Lower leg skin (tissue), 4 donors: ENCODE data around the gene LYRM4. TPM values are rescaled to one million over a fixed set of nuclear protein-coding genes. Genes with fewer than 3 reads are reported as not detected.

ENCODE experiments used
- DNase-seq, 2 donors: peaks; one replicate each; pipeline ENCODE4 v3.0.0-alpha.2; 2019; ENCODE audit warnings: low spot score in 2 of 2
- H3K4me3 ChIP-seq: fragments of 200-600 bp; sonication (generic); 2 replicates; pipeline ENCODE4 v1.5.1; 2017; ENCODE audit warnings: mild to moderate bottlenecking, low read depth; ENCODE audit not compliant: poor library complexity, severe bottlenecking
- POLR2A ChIP-seq, 2 donors: fragments of 450-650 bp; IDR thresholded peaks; one replicate each; pipeline ENCODE4 v1.6.1; 2016 to 2017; ENCODE audit warnings: antibody characterized with exemption in 2 of 2, mild to moderate bottlenecking in 1 of 2, moderate library complexity in 1 of 2
- WGBS, 2 donors: methylation state at CpG; one replicate each; pipeline ENCODE4 v1.1.5; 2018; 5-methylcytosine and 5-hydroxymethylcytosine counted together
- intact Hi-C: fragments of 100-400 bp; cut with DNase I; formaldehyde crosslinking; loops from one replicate; pipeline ENCODE4 v1.15.0; 2023; ENCODE audit warnings: low total_unique reads
- total RNA-seq, 4 donors: library from RNA; depleted of rRNA; stranded (reverse); fragments of >200 nt; gene quantifications; one replicate each; pipeline ENCODE4 v1.1.0, GENCODE V29; 2016
- TF ChIP-seq, protein P1 (sequence below), 3 donors: fragments of 450-650 bp; IDR thresholded peaks; one replicate each; pipeline ENCODE4 v1.5.1; 2016; ENCODE audit warnings: antibody characterized with exemption in 3 of 3, mild to moderate bottlenecking in 3 of 3, moderate library complexity in 2 of 3

The LYRM4 gene
- total RNA-seq, 4 donors from 2014 or later = 14.4 to 20.8 (median 20.4) TPM

DNA sequence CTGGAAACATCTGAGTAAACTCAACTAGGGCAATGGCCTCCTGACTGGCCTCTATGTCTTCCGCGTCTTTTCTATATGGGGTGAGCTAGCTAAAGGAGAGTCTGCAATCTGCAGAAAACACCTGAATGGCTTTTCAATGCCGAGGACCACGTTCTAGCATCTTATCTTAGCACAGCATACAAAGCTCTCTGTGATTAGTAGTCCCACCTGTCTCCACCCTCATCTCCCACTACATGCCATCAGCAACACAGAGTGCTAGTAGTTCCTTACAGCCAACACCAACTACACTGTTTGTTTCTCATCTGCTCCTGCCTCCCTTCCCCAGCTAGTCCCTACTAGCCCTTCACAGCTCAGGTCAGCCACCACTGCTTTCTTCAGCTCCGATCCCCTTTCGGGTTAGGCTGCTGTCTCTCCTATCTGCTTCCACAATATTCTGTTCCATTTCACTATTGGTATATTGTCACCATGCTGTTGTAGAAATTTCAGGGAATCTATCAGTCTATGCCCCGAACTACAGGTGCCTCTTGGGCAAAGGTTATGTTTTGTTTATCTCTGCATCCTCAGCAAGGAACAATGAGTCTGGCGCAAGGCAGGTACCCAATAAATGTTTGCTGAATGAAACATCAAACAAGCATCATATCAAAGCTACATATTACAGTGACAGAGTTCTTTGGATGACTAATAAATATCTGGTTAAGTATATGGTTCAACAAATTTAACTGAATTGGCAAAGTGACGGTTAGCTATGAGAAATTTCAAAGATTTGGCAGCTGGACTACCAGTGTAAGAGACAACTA, 12.2 kb downstream of the LYRM4 start:
- intact Hi-C loops = no loop called here
- no peak overlapping the region for H3K4me3 ChIP-seq
- no peak for DNase-seq
- 87 to 96% methylated on average over 9 of the region's 9 CpGs for WGBS, 2 donors
- TF ChIP-seq POLR2A (IDR thresholded peaks at IDR 0.05) = no peak
- TF ChIP-seq, protein P1, sequence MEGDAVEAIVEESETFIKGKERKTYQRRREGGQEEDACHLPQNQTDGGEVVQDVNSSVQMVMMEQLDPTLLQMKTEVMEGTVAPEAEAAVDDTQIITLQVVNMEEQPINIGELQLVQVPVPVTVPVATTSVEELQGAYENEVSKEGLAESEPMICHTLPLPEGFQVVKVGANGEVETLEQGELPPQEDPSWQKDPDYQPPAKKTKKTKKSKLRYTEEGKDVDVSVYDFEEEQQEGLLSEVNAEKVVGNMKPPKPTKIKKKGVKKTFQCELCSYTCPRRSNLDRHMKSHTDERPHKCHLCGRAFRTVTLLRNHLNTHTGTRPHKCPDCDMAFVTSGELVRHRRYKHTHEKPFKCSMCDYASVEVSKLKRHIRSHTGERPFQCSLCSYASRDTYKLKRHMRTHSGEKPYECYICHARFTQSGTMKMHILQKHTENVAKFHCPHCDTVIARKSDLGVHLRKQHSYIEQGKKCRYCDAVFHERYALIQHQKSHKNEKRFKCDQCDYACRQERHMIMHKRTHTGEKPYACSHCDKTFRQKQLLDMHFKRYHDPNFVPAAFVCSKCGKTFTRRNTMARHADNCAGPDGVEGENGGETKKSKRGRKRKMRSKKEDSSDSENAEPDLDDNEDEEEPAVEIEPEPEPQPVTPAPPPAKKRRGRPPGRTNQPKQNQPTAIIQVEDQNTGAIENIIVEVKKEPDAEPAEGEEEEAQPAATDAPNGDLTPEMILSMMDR (IDR thresholded peaks at IDR 0.05) = no peak

DNA sequence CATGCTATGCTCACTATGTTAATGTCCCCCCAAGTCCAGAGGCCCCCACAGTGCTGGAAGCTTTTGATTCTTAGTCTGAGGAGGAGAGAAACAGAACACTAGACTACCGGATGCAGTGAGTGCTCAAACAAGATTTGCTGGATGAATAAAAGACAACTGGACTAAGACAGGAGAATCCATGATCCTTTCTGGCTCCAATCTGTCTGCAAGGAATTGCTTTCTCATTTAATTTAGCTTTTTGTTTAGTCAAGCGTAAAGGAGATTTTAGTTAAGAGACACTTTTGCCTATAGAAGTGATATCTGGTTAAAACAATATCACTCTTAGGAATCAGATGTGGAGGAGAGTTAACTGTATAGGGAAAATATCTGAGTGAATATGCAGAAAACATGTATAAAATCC, 13.5 kb downstream of the LYRM4 start:
- WGBS, 2 donors = 95 to 98% methylated on average over 2 of the region's 2 CpGs
- no peak overlapping the region for H3K4me3 ChIP-seq
- DNase-seq = no peak
- intact Hi-C loops = no loop called here
- TF ChIP-seq, protein P1 (IDR thresholded peaks at IDR 0.05) = no peak
- TF ChIP-seq POLR2A (IDR thresholded peaks at IDR 0.05) = no peak

GRCh38 chr6:5246141-5247097, 14.3 kb downstream of the LYRM4 start:
- no peak overlapping the region for H3K4me3 ChIP-seq
- no peak for TF ChIP-seq POLR2A (IDR thresholded peaks at IDR 0.05)
- TF ChIP-seq, protein P1 (IDR thresholded peaks at IDR 0.05) = no peak
- intact Hi-C loops = no loop called here
- no peak for DNase-seq
- 75 to 81% methylated on average over 13 of the region's 13 CpGs for WGBS, 2 donors

DNA sequence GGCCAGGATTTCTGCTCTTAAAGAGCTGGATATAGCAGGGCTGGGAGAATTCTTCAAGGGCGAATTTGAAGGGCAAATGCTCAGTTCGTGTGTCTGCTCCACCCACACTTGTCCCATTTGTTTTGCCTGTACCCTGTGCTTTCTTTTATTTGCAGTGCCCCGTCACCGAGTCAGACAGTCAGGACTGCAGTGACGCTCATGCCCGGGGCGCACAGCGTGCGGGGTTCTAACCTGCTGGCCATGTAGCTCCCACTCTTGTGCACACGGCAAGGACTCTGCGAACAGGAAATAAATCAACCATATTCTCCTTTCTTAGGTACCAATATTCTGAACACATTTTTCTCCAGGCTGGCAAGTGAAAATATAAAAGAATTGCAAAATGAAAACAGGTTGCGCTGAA, 17.7 kb downstream of the LYRM4 start:
- DNase-seq = no peak
- intact Hi-C loops = no loop called here
- no peak overlapping the region for H3K4me3 ChIP-seq
- 87 to 96% methylated on average over 12 of the region's 12 CpGs for WGBS, 2 donors
- no peak for TF ChIP-seq POLR2A (IDR thresholded peaks at IDR 0.05)
- TF ChIP-seq, protein P1 (IDR thresholded peaks at IDR 0.05) = no peak

DNA sequence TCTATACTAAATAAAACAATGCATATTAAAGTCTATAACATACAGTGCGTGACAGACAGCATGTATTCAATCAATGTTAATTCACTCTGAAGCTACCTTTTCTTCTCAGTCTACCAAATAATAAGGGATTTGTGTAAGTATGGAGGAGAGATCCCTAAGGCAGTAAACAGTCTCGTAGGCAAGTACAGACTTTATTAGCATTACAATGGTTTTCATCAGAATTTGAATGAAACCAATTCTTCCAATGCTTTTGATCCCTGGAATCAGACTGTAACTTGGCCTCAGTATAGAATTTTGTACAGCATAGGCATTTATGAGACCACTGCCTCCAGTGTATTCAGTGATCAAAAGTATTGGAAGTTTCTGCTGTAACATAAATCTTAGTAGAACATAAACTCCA, 19.5 kb downstream of the LYRM4 start:
- no peak overlapping the region for H3K4me3 ChIP-seq
- intact Hi-C loops = no loop called here
- 80 to 86% methylated on average over 2 of the region's 2 CpGs for WGBS, 2 donors
- TF ChIP-seq POLR2A (IDR thresholded peaks at IDR 0.05) = no peak
- TF ChIP-seq, protein P1 (IDR thresholded peaks at IDR 0.05) = no peak
- no peak for DNase-seq
